ENCODE measurements around the gene MALSU1.

- TF ChIP-seq POLR2AphosphoS5 (IDR thresholded peaks at IDR 0.05) (no peak), POLR2A (IDR thresholded peaks at IDR 0.05) (no peak), CTCF (IDR thresholded peaks at IDR 0.05) (no peak)
These were observed 16.2 kb downstream of the MALSU1 start for GRCh38 chr7:23315366-23315765.
